Measurements from ENCODE around the gene MACROD2. TPM values are rescaled to one million over a fixed set of nuclear protein-coding genes. Genes with fewer than 3 reads are reported as not detected.

MACROD2 gene
- polyA plus RNA-seq, 2 of the 4 experiments (the other 2 are of a cell fraction), result 0.96 to 1.3 TPM

- DNase-seq (ENCODE audit: low read depth in 1 of 2, low spot score in 1 of 2) (no peak), ATAC-seq (no peak), FAIRE-seq (peak; percentile 70)
- TF ChIP-seq NPAS2 (CRISPR knock-in tag; IDR thresholded peaks at IDR 0.05; ENCODE audit: borderline replicate concordance) (no peak), NFE2L2 (conservative IDR thresholded peaks at IDR 0.05; ENCODE audit: low read length) (no peak), CHD4 (IDR thresholded peaks at IDR 0.05; ENCODE audit: borderline replicate concordance) (no peak), FOXS1 (CRISPR knock-in tag; IDR thresholded peaks at IDR 0.05) (no peak), MAZ (IDR thresholded peaks at IDR 0.05; ENCODE audit: borderline replicate concordance, low read depth, low read length) (no peak), CEBPB (IDR thresholded peaks at IDR 0.05) (no peak), HOXA7 (CRISPR knock-in tag; IDR thresholded peaks at IDR 0.05) (no peak), EP300 (IDR thresholded peaks at IDR 0.05) (no peak), RNF2 (IDR thresholded peaks at IDR 0.05; ENCODE audit: borderline replicate concordance, low read depth) (no peak), ZSCAN20 (CRISPR knock-in tag; IDR thresholded peaks at IDR 0.05) (no peak), ZFP36 (IDR thresholded peaks at IDR 0.05; ENCODE audit: borderline replicate concordance, partially characterized antibody) (no peak), HOXB5 (CRISPR knock-in tag; IDR thresholded peaks at IDR 0.05) (no peak), BHLHE40 (IDR thresholded peaks at IDR 0.05; ENCODE audit: low read depth, low read length) (no peak), PHF8 (IDR thresholded peaks at IDR 0.05; ENCODE audit: borderline replicate concordance, low read depth) (no peak), USF2 (IDR thresholded peaks at IDR 0.05) (no peak), KDM5A (IDR thresholded peaks at IDR 0.05) (no peak)
- TF ChIP-seq, protein P1, sequence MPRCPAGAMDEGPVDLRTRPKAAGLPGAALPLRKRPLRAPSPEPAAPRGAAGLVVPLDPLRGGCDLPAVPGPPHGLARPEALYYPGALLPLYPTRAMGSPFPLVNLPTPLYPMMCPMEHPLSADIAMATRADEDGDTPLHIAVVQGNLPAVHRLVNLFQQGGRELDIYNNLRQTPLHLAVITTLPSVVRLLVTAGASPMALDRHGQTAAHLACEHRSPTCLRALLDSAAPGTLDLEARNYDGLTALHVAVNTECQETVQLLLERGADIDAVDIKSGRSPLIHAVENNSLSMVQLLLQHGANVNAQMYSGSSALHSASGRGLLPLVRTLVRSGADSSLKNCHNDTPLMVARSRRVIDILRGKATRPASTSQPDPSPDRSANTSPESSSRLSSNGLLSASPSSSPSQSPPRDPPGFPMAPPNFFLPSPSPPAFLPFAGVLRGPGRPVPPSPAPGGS (IDR thresholded peaks at IDR 0.05), result no peak
- TF ChIP-seq, protein P2, sequence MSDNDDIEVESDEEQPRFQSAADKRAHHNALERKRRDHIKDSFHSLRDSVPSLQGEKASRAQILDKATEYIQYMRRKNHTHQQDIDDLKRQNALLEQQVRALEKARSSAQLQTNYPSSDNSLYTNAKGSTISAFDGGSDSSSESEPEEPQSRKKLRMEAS (IDR thresholded peaks at IDR 0.05), result no peak
- Histone ChIP-seq H3K4me2 (no peak overlapping the region), H3K4me1 (0 out of 3 replicates have a peak, but pooled peaks cover 4% of the 10 kb centered on the region), H3K4me3 (no peak overlapping the region), H3K27ac (no peak overlapping the region), H3K9me3 (no peaks in the 10 kb centered on the region)
- ChIA-PET POLR2A (no interaction called here), CTCF (no interaction called here)
- whole genome bisulfite sequencing (ENCODE audit: missing lambda C conversion rate), result 55% methylated on average over 4 of the region's 4 CpGs
Measured at GRCh38 chr20:15141861-15142260, 1146.5 kb downstream of the MACROD2 start.

DNA sequence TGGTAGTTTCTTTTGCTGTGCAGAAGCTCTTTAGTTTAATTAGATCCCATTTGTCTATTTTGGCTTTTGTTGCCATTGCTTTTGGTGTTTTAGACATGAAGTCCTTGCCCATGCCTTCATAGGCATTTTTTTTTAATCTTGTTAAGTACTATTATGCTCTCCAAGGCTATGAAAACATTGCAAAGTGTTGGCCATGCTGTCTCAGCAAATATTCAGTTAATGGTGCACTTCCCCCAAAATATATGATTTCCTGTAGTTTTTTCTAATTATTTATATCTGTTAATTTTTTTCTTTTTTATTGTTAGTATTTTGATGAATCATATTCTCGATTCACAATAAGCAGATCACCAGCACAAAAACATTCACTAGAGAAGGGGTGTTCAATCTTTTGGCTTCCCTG, 1148.2 kb downstream of the MACROD2 start:
- TF ChIP-seq, protein P3, sequence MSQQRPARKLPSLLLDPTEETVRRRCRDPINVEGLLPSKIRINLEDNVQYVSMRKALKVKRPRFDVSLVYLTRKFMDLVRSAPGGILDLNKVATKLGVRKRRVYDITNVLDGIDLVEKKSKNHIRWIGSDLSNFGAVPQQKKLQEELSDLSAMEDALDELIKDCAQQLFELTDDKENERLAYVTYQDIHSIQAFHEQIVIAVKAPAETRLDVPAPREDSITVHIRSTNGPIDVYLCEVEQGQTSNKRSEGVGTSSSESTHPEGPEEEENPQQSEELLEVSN (IDR thresholded peaks at IDR 0.05; ENCODE audit: borderline replicate concordance, low read depth), result no peak
- TF ChIP-seq MAFK (IDR thresholded peaks at IDR 0.05; ENCODE audit: partially characterized antibody) (peak; percentile 2), HOXB5 (CRISPR knock-in tag; IDR thresholded peaks at IDR 0.05) (no peak), KDM1A (IDR thresholded peaks at IDR 0.05; ENCODE audit: low read depth) (no peak), CHD4 (IDR thresholded peaks at IDR 0.05; ENCODE audit: borderline replicate concordance) (no peak), RNF2 (IDR thresholded peaks at IDR 0.05; ENCODE audit: borderline replicate concordance, low read depth) (no peak)
- TF ChIP-seq, protein P1 (IDR thresholded peaks at IDR 0.05), result no peak
- Histone ChIP-seq H3K4me2 (no peak overlapping the region), H3K9me3 (no peaks in the 10 kb centered on the region), H3K4me3 (no peak overlapping the region), H3K27ac (no peak overlapping the region), H3K4me1 (0 out of 3 replicates have a peak, but pooled peaks cover 4% of the 10 kb centered on the region)
- no peak for ATAC-seq
- POLR2A ChIA-PET, result no interaction called here
- WGBS (ENCODE audit: missing lambda C conversion rate), result 43% methylated on average over 1 of the region's 1 CpG
- CTCF ChIA-PET, result no interaction called here
- no peak for FAIRE-seq
- no peak for DNase-seq (ENCODE audit: low read depth in 1 of 2, low spot score in 1 of 2)

Data from A549 (cell line).